Activated CD4-positive, alpha-beta T cell treated with anti-CD3 and anti-CD28 coated beads, Interleukin-2, Interleukin-4, amounts not matched to agents 100 ng/mL and 50 ng/mL, durations not matched to agents 16 hours and 8 hours (primary cell): ENCODE results near the gene RDH16.
"Not testable (repeated sequence)": the region's sequence is repeated elsewhere in the genome, so short reads cannot be mapped to it uniquely, and the experiment has no call there.

ENCODE experiments used
- DNase-seq: peaks from one replicate; pipeline ENCODE4 v3.0.0-alpha.2; 2020; ENCODE audit warnings: low spot score

The RDH16 gene

GRCh38 chr12:56921346-56921745, 36.1 kb downstream of the RDH16 start:
- DNase-seq = no peak

- not testable (repeated sequence) for DNase-seq
Observed at GRCh38 chr12:56918139-56918538, 39.3 kb downstream of the RDH16 start.

GRCh38 chr12:56916996-56917333, 40.4 kb downstream of the RDH16 start:
- no peak for DNase-seq

- no peak for DNase-seq
Observed at GRCh38 chr12:56916296-56916995, 41.0 kb downstream of the RDH16 start.

GRCh38 chr12:56914724-56915123, 42.7 kb downstream of the RDH16 start:
- no peak for DNase-seq

- no peak for DNase-seq
Observed at GRCh38 chr12:56914256-56914655, 43.2 kb downstream of the RDH16 start.

GRCh38 chr12:56909403-56909802, 48.0 kb downstream of the RDH16 start:
- DNase-seq = not testable (repeated sequence)

GRCh38 chr12:56908136-56908535, 49.3 kb downstream of the RDH16 start:
- no peak for DNase-seq

- DNase-seq = no peak
Observed at GRCh38 chr12:56905852-56906251, 51.6 kb downstream of the RDH16 start.

GRCh38 chr12:56903374-56903773, 54.0 kb downstream of the RDH16 start:
- DNase-seq = no peak
